MM.1S (cell line): ENCODE data around the gene XRCC3.

Source experiments
- CTCF ChIP-seq: fragments of 300-600 bp; sonication (generic); IDR thresholded peaks from 2 replicates; pipeline ENCODE4 v1.5.1; 2016; ENCODE audit warnings: antibody characterized with exemption, low read length, mixed read lengths
- EZH2 ChIP-seq: fragments of 300-600 bp; sonication (generic); optimal IDR thresholded peaks from 2 replicates; pipeline ENCODE3; 2017; ENCODE audit warnings: low read depth, mild to moderate bottlenecking, antibody characterized with exemption, low read length, mixed read lengths
- EZH2phosphoT487 ChIP-seq: fragments of 300-600 bp; sonication (generic); IDR thresholded peaks from 2 replicates; pipeline ENCODE4 v1.6.1; 2018; ENCODE audit warnings: antibody characterized with exemption, low read length

GRCh38 chr14:103696466-103697071 is 18.7 kb downstream of the XRCC3 start:
- no peak for TF ChIP-seq CTCF
- TF ChIP-seq EZH2, result no peak
- TF ChIP-seq EZH2phosphoT487, result no peak
